Activated CD4-positive, alpha-beta T cell treated with anti-CD3 and anti-CD28 coated beads, Interleukin-2, amount 50 U/mL, for 48 hours (primary cell): Measurements from ENCODE around the gene ADGRG3.

ENCODE experiments used
- DNase-seq, 2 experiments: peaks; one replicate each; pipeline ENCODE4 v3.0.0-alpha.2; 2020

Gene ADGRG3

DNA sequence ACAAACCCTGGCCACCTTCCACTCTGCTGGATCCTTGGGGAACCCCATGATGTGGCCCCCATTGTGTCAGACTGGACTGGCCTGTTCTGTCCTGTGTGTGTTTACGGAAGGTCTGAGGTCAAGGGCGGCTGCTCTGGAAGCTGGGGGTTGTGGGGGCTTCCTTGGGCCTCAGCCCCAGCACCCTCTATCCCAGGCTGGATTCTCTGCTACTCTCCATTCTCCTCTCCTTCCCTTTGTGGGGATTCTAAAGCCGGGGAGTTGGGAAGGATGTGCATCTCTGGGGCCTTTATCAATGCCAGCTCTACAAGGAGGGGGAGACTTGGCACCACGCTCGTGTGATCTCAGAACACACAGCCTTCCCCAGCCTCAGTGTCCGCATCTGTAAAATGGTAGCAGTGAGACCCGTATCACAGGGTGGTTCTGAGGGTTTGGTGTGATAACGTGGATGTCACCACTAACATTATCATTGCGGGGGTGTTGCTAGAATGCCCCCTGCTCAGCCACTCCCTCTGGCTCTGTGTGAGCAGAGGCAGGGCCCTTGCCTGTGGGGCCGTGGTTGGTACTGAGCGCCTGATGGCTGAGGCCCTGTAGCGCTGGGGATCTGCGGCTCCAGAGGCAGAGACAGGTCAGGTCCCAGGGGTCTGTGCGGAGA is 21.6 kb upstream of the ADGRG3 start:
- DNase-seq, result no peak

DNA sequence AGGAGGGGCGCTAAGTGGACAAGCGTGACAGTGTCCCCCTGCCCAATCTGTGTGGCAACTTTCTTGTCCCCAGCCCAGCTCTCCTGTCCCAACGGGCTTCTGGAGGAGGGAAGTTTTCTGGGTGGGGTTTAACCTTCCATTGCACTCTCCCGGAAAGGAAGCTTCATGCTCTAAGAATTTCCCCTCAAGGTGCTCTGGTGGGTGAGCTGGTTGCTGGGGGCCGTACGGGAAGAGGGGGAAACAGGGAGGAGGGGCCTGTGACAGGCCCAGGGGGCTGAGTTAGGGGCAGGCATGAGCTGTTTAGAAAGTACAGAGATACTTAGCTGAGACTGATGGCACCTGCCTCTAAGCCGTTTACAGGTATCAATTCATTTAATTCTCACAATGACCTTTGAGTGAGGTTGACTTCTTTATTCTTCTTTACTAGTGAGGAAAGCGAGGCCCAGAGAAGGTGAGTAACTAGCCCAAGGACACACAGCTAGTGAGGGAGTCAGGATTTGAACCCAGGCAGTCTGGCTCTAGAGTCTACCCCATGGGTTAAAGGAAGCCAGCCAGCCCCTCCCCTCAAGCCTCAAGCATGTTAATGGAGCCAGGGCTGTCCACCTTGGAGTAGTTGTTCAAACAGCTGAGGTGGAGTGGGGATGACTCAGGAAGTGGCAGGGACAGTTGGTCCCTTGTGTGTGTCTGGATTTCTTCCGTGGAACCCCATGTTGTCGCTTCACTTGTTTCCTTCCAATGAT is 20.8 kb upstream of the ADGRG3 start:
- no peak for DNase-seq

DNA sequence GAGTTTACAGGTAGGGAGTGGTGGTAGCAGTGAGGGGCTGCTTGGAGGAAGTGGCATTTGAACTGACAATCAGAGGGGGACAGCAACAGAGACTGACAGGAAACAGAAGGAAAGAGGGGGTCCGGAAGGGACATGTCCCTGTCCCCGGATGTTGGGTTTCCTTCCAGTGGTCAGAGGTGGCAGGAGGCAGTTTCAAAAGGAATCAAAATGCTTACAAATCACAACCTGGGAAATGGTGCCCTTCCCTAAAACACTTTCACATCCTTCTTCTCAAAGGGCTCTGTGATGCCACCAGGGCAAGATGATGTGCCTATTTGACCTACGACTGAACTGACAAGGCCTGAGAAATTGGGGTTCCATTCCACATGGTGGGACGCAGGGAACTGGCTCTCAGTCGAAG is 20.0 kb upstream of the ADGRG3 start:
- DNase-seq, result no peak

DNA sequence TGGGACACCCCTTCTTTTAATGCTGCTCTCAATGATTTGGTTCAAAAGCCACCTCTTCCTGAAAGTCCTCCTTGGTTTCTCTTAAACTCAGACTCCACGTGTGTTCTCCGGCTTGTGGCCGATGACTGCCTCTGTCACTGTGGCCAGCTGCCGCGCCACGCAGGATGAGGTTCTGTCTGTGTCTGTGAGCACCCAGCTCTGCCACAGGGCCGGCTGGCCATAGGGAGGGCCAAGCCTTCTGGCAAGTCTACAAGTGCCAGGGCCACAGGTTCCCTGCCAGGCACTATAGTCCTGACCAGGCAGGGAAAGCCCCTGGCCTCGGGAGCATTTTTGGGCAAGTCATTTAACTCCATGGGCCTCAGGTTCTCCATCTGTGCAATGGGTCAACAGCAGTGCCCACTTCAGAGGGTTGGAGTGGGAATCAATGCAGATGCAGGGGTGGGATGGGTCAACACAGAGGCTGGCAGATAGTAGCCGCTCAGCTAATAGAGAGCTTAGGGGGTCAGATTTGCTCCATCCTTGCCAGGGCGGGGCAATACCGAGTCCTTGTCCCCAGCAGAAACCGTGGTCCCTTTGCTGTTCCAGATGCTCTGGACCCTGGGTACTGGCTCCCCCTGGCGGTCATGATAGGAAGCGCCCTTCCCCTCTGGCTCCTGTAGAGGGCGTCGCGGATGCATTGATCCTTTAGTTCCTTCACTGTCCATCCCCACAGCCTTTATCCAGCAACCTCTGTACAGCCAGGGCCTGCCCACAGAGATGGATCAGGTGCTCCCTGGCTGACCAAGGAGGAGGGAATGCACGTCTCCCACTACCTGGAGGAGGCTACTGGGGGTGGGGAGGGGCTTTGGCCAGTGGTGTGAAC is 19.3 kb upstream of the ADGRG3 start:
- DNase-seq, result peak; percentile 91 to 93

DNA sequence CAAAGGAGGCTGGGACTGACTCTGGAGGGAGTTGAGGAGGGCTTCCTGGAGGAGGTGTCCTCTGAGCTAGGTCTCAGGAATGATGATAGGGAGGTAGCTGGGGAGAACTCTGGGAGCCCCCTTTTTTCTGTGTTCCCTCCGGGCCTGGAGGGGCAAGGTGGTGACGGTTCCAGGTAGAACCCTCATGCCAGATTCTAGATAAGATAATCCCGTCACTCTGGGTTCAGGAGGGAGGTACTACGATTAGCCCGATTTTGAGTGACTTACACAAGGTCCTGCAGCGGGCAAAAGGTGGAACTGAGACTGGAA is 18.7 kb upstream of the ADGRG3 start:
- DNase-seq, result no peak

DNA sequence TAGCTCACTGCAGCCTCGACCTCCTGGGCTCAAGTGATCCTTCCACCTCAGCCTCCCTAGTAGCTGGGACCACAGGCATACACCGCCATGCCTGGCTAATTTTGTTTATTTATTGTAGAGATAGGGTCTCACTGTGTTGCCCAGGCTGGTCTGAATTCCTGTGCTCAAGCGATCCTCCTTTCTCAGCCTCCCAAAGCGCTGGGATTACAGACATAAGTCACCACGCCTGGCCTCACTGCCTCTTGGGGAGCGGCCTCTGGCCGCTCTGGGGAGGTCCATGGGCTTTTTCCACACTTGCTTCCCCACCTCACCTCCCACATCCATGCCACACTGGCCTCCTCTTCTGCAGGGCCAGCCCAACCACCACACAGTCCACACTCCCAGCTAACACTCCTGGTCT is 18.3 kb upstream of the ADGRG3 start:
- no peak for DNase-seq

DNA sequence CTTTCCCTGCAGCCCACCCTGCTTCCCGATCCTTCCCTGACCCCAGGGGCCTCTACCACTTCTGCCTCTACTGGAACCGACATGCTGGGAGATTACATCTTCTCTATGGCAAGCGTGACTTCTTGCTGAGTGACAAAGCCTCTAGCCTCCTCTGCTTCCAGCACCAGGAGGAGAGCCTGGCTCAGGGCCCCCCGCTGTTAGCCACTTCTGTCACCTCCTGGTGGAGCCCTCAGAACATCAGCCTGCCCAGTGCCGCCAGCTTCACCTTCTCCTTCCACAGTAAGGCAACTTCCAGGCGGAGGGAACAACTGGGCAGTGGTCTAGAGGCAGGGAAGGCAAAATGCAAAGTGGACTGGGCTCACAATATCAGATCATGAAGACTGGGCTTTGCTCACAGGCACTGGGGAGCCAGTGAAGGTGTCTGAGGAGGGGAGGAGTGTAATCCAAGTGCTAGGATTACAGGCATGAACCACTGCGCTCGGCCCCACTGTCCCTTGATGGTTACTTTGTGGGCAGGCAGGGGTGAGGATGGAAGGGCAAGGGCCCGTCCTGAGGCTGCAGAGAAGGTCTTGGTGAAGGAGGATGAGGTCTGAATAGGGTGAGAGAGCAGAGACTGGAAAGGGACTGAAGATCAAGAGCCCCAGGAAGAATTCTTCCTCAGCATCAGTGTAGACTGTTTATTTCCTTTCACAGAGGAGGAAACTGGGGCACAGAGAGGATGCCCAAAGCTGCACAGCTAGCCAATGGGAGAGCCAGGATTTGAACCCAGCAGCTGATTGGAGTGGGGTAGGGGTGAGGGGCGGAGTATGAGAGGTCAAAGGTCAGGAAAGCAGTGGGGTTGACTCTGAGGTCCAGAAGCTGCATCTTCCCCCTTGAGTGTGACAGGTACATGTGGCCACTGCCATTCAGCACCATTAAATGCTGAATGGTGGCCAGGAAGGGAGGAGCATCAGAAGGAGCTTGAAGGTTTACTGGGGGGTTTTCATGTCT is 16.5 kb upstream of the ADGRG3 start:
- DNase-seq, result no peak

DNA sequence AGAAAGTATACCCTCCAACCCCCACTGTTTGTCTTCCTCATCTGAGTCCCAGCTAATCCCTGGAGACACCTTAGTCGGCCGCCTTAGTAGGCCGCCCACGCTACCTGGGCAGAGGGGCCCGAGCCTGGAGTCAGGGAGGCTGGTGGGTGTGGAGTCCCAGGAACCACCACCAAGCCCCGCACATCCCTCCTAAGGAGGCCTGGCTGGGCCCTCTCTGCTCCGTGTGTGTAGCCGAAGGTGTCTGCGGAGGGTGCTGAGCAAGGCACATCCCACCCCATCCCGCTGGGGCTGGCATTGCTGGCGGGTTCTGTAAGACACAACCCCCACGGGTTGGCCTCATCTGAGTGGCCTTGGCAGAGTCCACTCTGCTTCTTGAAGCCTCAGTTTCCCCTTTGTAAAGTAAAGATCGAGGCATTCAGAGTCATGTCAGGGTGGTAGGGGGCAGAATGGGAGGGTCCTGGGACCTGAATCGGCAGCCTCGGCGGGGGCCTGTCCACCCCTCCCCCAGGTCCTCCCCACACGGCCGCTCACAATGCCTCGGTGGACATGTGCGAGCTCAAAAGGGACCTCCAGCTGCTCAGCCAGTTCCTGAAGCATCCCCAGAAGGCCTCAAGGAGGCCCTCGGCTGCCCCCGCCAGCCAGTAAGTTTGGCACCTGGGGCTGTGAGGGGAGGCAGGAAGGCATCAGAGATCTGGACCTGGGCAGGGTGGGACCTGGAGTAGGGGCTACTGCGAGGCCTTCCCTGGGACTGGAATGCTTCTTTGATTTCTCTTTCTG is 15.2 kb upstream of the ADGRG3 start:
- no peak for DNase-seq

DNA sequence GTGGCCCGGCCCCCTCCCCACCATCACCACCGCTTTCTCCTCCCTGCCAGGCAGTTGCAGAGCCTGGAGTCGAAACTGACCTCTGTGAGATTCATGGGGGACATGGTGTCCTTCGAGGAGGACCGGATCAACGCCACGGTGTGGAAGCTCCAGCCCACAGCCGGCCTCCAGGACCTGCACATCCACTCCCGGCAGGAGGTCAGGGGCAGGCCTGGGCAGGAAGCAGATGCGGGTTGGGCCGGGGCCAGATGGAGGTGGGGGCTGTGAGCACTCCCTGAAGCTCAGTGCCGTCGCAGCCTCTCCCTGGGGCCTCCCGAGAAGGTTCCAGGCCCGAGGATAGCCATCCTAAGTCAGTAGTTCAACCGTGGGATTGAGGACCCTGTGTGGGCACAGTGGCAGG is 14.2 kb upstream of the ADGRG3 start:
- DNase-seq, result no peak

DNA sequence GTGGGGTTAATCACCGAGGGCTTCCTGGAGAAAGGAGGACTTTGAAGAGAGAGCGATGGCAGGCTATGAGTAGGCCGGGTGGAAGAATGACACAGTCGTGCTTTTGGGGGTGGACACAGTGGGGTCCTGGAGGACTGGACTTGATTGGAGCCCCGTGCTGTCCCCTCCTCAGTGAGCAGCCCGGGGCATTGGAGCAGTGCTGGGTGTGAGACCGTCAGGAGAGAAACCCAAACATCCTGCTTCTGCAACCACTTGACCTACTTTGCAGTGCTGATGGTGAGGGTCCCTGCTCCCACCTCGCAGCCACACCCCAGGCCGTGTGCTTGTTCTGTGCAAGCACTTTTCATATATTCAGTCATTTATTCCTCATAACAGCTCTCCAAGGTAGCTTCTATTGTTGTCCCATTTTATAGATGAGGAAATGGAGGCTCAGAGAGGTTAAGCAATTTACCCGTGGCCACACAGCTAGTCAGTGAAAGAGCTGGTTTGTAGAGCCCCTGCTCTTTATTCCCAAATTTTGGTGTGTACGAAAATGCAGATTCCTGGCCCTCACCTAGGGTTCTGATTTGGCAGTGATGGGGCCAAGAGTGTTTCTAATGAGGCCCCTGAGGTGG is 11.7 kb upstream of the ADGRG3 start:
- no peak for DNase-seq

DNA sequence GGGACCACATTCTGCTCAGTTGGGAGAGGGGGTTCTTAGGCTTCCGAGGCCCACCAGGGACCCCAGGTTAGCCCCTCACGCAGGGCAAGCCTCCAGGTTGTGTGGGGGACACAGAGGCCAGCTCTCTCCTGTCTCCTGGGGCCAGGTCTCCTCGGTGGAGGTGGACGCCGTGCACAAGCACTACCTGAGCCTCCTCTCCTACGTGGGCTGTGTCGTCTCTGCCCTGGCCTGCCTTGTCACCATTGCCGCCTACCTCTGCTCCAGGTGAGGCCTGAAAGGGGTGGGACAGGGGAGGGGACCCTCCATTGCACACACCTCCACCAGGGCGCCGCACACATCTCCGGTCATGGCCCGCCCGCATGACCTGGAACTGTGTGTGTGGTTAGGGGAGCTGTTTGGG is 10.9 kb upstream of the ADGRG3 start:
- no peak for DNase-seq

DNA sequence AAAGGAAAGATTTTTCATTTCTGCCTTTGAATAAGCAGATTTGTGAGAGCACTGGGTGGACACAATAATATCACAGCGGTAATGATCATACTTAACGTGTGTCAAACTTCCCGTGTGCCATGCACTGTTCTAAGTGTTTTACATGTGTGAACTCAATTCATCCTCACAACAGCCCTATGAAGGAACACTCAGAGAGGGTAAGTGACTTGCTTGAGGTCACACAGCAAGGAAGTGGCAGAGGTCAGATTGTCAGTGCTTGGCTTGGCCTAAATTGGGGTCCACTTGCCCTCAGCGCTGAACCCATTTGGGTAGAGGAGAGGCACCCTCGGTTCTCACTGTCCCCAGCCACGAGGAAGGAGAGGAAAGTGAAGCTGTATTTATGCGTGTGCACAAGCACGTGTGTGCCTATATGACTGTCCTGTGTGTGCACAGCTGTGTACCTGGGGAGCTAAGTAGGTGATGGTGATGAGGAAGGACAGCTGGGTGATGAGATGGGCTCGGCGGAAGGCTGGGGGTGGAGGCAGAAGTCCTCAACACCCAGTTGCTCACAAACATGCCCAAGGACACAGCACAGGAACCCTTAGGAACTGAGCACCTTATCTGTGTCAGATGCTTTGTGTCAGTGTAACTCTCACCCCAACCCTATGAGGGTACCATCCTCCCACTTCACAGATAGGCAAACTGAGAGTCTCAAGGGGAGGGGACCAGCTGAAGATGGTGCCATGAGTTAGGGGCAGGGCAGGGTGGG is 9.8 kb upstream of the ADGRG3 start:
- no peak for DNase-seq

DNA sequence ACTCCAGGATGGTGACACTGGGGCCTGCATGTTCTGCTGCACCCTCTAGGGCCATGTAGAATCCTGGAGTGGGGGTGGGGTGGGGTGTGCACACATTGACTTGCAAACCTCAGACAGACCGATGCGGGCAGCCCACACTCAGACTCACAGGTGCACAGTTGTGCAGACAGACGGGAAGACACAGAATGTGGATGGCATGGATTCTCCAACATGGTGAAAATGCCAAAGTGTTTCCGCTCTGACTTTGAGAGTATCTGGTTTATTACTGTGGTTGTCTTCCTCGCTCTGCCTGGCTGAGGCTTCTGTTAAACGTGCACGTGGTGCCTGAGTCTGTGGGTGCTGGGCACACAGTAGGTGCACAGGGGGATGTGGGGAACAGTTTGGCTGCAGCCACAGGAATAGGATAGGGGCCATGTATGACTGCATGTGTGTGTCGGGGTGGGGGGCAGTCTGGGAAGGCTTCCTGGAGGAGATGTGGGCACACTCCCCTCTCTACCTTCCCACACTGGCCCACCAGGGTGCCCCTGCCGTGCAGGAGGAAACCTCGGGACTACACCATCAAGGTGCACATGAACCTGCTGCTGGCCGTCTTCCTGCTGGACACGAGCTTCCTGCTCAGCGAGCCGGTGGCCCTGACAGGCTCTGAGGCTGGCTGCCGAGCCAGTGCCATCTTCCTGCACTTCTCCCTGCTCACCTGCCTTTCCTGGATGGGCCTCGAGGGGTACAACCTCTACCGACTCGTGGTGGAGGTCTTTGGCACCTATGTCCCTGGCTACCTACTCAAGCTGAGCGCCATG is 9.0 kb upstream of the ADGRG3 start:
- DNase-seq, result no peak

DNA sequence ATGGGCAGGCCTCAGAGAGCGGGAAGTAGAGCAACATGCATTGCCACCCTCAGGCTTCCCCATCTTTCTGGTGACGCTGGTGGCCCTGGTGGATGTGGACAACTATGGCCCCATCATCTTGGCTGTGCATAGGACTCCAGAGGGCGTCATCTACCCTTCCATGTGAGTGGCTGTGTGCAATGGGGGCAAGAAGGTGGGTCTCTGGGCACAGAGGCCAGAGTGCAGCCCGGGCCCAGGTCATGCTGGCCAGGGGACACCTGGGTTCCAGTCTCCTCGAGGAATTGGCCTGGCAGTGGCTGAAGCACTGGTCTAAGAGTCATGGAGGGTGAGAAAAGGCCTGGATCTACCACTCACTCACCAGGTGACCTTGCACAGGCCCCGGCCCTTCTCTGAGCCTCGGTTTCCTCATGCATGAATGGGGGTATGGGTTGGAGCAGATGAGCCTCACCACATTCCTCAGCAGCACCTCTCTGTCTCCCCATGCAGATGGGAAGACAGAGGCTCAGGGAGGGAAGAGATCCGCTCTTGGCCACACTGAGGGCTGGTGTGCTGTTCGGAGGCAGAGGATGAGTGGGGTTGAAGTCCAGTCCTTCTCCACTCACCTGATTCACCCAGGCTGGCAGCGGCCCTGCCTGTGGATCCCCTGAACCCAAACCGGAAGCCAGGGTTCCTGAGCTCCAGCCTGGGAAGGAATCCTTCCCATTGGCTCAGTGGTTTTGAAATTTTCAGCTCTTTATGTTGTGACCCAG is 7.2 kb upstream of the ADGRG3 start:
- DNase-seq, result no peak

DNA sequence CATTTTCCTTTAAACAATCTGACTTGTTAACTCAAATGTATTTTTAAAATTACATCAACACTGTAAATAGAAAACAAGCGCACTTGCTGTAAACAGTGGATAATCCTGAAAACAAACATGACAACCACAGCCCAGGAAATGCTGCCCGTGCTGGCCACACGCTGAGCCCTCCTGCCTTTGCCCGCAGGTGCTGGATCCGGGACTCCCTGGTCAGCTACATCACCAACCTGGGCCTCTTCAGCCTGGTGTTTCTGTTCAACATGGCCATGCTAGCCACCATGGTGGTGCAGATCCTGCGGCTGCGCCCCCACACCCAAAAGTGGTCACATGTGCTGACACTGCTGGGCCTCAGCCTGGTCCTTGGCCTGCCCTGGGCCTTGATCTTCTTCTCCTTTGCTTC is 6.6 kb upstream of the ADGRG3 start:
- no peak for DNase-seq

DNA sequence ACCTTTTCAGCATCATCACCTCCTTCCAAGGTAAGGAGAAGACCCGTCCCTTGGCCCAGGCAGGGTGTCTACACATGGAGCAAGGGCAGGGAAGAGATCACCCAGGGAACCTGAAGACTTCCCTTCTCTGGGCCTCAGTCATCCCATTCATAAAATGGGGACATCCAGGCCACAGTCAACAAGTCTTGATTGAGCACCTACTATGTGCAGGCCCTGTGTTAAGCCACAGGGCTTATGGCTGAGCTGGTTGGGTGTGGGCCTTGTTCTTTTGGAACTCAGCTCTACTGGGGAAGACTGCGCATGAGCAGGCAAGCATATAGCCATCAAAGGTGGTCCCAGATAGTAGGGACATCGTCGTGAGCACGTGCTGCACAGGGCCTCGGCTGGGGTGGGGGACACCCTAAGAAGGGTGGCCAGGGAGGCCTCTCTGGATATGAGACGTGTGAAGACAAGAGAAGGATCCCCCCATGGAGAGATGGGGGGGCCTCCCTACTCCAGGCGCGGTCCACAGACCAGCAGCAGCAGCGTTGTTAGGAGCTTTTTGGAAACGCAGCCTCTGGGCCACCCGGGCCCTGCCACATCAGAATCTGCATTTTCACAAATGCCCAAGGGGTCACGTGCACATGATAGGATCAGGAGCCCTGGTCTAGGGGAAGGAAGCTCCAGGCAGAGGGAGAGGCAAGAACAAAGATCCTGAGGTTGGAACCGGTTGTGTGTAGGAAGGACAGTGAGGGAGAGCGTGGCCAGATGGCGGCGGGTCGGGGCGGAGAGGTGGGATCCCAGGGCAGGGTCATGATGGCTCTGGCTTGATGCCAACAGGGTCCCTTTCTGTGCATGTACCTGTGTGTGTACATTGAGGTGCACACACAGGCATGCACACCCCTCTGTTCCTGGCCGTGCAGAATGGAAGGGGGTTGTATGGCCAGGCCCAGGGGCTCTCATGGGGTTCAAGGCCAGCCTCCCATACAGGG is 5.9 kb upstream of the ADGRG3 start:
- DNase-seq, result no peak

DNA sequence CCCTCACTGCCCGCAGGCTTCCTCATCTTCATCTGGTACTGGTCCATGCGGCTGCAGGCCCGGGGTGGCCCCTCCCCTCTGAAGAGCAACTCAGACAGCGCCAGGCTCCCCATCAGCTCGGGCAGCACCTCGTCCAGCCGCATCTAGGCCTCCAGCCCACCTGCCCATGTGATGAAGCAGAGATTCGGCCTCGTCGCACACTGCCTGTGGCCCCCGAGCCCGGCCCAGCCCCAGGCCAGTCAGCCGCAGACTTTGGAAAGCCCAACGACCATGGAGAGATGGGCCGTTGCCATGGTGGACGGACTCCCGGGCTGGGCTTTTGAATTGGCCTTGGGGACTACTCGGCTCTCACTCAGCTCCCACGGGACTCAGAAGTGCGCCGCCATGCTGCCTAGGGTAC is 4.7 kb upstream of the ADGRG3 start:
- no peak for DNase-seq
